ENCODE data around the gene STX10. TPM values are rescaled to one million over a fixed set of nuclear protein-coding genes. Genes with fewer than 3 reads are reported as not detected.

Gene STX10
- total and polyA plus RNA-seq, 9 of the 15 experiments (the other 6 are each of a cell fraction or from before 2014, with no cell fraction given), result 0.51 to 66.3 (median 31.0) TPM

DNA sequence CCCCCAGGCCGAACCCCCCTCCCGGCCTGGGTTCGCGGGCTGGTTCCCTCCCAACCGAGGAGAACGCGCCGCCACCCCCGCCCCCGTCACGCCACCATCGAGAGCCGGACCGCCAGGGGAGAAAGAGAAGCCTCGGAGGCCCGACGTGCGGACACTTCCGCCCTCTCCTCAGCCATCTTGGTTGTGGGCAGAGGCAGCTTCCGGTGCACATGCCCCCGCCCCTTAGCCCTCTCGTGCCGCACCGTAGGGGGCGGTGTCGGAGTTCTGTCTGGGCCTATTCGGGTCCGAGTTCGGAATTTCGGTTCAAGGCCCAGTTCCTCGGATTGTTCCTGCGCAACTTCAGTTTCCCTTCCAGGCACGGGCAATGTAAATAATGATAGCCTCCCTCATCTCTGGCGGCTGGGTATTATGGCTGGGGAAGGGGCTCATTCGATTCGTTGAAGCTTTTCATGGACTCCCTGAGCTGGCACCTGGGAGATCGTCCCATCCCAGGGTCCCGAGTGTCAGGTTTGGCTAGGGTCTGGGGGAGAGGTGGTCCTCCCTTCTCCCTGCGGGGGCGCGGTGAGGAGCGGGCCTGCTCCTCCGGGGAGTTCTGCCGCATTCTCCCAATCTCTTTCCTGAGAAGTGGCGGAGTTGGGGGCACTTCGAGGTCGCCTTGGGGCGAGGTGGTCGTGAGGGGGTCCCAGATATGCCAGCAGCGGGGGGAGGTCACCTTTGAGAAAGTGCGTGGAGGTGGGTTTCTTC lies at the start of gene STX10, which contains the start of gene IER2 (continued):
- TF ChIP-seq, protein P1, sequence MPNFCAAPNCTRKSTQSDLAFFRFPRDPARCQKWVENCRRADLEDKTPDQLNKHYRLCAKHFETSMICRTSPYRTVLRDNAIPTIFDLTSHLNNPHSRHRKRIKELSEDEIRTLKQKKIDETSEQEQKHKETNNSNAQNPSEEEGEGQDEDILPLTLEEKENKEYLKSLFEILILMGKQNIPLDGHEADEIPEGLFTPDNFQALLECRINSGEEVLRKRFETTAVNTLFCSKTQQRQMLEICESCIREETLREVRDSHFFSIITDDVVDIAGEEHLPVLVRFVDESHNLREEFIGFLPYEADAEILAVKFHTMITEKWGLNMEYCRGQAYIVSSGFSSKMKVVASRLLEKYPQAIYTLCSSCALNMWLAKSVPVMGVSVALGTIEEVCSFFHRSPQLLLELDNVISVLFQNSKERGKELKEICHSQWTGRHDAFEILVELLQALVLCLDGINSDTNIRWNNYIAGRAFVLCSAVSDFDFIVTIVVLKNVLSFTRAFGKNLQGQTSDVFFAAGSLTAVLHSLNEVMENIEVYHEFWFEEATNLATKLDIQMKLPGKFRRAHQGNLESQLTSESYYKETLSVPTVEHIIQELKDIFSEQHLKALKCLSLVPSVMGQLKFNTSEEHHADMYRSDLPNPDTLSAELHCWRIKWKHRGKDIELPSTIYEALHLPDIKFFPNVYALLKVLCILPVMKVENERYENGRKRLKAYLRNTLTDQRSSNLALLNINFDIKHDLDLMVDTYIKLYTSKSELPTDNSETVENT (CRISPR knock-in tag; IDR thresholded peaks at IDR 0.05), result peak; percentile 69; the same call in 1 of the 2 replicates
- TF ChIP-seq IFI16 (CRISPR knock-in tag; IDR thresholded peaks at IDR 0.05), result no peak
- TF ChIP-seq RBM25 (IDR thresholded peaks at IDR 0.05; ENCODE audit: low read depth, low read length, severe bottlenecking), result no peak
- TF ChIP-seq, protein P2, sequence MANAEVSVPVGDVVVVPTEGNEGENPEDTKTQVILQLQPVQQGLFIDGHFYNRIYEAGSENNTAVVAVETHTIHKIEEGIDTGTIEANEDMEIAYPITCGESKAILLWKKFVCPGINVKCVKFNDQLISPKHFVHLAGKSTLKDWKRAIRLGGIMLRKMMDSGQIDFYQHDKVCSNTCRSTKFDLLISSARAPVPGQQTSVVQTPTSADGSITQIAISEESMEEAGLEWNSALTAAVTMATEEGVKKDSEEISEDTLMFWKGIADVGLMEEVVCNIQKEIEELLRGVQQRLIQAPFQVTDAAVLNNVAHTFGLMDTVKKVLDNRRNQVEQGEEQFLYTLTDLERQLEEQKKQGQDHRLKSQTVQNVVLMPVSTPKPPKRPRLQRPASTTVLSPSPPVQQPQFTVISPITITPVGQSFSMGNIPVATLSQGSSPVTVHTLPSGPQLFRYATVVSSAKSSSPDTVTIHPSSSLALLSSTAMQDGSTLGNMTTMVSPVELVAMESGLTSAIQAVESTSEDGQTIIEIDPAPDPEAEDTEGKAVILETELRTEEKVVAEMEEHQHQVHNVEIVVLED (CRISPR knock-in tag; IDR thresholded peaks at IDR 0.05), result peak; percentile 85
- peak; percentile 98 for TF ChIP-seq ELF1 (tag; IDR thresholded peaks at IDR 0.05)
- peak; percentile 88 for TF ChIP-seq CHD1 (IDR thresholded peaks at IDR 0.05; ENCODE audit: low read length)
- TF ChIP-seq, protein P3, sequence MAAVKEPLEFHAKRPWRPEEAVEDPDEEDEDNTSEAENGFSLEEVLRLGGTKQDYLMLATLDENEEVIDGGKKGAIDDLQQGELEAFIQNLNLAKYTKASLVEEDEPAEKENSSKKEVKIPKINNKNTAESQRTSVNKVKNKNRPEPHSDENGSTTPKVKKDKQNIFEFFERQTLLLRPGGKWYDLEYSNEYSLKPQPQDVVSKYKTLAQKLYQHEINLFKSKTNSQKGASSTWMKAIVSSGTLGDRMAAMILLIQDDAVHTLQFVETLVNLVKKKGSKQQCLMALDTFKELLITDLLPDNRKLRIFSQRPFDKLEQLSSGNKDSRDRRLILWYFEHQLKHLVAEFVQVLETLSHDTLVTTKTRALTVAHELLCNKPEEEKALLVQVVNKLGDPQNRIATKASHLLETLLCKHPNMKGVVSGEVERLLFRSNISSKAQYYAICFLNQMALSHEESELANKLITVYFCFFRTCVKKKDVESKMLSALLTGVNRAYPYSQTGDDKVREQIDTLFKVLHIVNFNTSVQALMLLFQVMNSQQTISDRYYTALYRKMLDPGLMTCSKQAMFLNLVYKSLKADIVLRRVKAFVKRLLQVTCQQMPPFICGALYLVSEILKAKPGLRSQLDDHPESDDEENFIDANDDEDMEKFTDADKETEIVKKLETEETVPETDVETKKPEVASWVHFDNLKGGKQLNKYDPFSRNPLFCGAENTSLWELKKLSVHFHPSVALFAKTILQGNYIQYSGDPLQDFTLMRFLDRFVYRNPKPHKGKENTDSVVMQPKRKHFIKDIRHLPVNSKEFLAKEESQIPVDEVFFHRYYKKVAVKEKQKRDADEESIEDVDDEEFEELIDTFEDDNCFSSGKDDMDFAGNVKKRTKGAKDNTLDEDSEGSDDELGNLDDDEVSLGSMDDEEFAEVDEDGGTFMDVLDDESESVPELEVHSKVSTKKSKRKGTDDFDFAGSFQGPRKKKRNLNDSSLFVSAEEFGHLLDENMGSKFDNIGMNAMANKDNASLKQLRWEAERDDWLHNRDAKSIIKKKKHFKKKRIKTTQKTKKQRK (IDR thresholded peaks at IDR 0.05; ENCODE audit: borderline replicate concordance, low read depth, low read length), result no peak
- TF ChIP-seq, protein P4, sequence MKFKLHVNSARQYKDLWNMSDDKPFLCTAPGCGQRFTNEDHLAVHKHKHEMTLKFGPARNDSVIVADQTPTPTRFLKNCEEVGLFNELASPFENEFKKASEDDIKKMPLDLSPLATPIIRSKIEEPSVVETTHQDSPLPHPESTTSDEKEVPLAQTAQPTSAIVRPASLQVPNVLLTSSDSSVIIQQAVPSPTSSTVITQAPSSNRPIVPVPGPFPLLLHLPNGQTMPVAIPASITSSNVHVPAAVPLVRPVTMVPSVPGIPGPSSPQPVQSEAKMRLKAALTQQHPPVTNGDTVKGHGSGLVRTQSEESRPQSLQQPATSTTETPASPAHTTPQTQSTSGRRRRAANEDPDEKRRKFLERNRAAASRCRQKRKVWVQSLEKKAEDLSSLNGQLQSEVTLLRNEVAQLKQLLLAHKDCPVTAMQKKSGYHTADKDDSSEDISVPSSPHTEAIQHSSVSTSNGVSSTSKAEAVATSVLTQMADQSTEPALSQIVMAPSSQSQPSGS (CRISPR knock-in tag; IDR thresholded peaks at IDR 0.05), result no peak
- TF ChIP-seq ZNF24 (IDR thresholded peaks at IDR 0.05), result peak; percentile 16; the same call in 1 of the 2 replicates
- TF ChIP-seq ZNF347 (CRISPR knock-in tag; IDR thresholded peaks at IDR 0.05; ENCODE audit: low read depth), result no peak
- TF ChIP-seq PHF8 (IDR thresholded peaks at IDR 0.05; ENCODE audit: borderline replicate concordance, low read length), result peak; percentile 59; the same call in 1 of the 2 replicates
- TF ChIP-seq, protein P5, sequence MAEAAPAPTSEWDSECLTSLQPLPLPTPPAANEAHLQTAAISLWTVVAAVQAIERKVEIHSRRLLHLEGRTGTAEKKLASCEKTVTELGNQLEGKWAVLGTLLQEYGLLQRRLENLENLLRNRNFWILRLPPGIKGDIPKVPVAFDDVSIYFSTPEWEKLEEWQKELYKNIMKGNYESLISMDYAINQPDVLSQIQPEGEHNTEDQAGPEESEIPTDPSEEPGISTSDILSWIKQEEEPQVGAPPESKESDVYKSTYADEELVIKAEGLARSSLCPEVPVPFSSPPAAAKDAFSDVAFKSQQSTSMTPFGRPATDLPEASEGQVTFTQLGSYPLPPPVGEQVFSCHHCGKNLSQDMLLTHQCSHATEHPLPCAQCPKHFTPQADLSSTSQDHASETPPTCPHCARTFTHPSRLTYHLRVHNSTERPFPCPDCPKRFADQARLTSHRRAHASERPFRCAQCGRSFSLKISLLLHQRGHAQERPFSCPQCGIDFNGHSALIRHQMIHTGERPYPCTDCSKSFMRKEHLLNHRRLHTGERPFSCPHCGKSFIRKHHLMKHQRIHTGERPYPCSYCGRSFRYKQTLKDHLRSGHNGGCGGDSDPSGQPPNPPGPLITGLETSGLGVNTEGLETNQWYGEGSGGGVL (CRISPR knock-in tag; IDR thresholded peaks at IDR 0.05), result no peak
- no peak for TF ChIP-seq ERF (CRISPR knock-in tag; IDR thresholded peaks at IDR 0.05)
- TF ChIP-seq KAT7 (CRISPR knock-in tag; IDR thresholded peaks at IDR 0.05; ENCODE audit: borderline replicate concordance), result peak; percentile 38
- TF ChIP-seq SLC30A9 (CRISPR knock-in tag; IDR thresholded peaks at IDR 0.05), result no peak

Measured in K562 (cell line).